ENCODE measurements around the gene SPG11.
"Not testable (repeated sequence)": the region's sequence is repeated elsewhere in the genome, so short reads cannot be mapped to it uniquely, and the experiment has no call there.

Gene SPG11, protein sequence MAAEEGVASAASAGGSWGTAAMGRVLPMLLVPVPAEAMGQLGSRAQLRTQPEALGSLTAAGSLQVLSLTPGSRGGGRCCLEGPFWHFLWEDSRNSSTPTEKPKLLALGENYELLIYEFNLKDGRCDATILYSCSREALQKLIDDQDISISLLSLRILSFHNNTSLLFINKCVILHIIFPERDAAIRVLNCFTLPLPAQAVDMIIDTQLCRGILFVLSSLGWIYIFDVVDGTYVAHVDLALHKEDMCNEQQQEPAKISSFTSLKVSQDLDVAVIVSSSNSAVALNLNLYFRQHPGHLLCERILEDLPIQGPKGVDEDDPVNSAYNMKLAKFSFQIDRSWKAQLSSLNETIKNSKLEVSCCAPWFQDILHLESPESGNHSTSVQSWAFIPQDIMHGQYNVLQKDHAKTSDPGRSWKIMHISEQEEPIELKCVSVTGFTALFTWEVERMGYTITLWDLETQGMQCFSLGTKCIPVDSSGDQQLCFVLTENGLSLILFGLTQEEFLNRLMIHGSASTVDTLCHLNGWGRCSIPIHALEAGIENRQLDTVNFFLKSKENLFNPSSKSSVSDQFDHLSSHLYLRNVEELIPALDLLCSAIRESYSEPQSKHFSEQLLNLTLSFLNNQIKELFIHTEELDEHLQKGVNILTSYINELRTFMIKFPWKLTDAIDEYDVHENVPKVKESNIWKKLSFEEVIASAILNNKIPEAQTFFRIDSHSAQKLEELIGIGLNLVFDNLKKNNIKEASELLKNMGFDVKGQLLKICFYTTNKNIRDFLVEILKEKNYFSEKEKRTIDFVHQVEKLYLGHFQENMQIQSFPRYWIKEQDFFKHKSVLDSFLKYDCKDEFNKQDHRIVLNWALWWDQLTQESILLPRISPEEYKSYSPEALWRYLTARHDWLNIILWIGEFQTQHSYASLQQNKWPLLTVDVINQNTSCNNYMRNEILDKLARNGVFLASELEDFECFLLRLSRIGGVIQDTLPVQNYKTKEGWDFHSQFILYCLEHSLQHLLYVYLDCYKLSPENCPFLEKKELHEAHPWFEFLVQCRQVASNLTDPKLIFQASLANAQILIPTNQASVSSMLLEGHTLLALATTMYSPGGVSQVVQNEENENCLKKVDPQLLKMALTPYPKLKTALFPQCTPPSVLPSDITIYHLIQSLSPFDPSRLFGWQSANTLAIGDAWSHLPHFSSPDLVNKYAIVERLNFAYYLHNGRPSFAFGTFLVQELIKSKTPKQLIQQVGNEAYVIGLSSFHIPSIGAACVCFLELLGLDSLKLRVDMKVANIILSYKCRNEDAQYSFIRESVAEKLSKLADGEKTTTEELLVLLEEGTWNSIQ (N-terminal part only)

DNA sequence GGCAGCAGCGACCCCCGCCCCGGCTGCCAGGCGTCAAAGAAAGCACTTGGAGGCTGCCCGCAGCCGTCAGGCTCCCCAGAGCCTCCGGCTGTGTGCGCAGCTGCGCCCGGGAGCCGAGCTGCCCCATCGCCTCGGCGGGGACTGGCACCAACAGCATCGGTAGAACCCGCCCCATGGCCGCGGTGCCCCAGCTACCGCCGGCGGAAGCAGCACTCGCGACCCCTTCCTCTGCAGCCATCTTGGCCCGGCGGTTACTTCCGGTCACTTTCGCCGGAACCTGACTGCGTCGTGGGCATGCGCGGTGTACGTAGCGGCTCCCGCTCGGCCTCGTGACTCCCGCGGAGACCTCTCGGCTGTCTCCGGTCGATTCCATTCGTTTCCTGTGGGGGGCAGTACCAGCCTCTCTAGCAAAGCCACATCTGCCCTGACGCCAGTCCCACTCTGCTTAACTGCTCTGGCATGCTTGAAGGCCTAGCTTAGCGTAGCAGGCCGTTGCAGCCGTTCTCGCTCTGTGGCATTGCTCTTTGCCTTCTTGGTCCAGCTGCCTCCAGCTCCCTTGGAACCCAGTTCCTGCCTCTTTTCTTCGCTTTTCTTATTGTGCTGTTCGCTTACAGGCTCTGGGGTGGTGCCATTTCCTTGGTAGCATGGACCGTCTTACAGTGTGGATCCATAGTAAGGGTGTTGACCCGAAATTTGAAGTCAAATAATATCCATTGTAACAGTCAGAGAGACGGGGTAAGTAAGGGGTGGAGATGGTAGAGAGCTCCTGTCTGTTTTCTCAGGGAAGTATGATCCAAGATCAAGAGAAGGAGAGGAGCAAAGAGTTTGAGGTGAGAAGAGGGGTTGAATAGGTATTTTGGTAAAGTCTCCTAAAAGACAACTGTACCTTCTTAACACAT lies at the start of gene SPG11:
TSS of gene SPG11 (minus strand) at position 253 of the 899 bp plus-strand sequence. CDS start at position 238, 15 bp downstream.
- peak; percentile 95 for DNase-seq

GRCh38 chr15:44712346-44713005 lies 49.0 kb upstream of the SPG11 start:
- peak; percentile 53 for DNase-seq

- no peak for DNase-seq
These were observed 48.4 kb upstream of the SPG11 start for GRCh38 chr15:44711743-44712345.

- DNase-seq = peak; percentile 86
These were observed 47.8 kb upstream of the SPG11 start, which contains the start of the genes B2M and PATL2 for GRCh38 chr15:44711096-44711742. Gene B2M, plus strand, starts transcription at chr15:44711517. Its CDS starts 30 bp downstream, at chr15:44711547. Gene PATL2, minus strand, starts transcription at chr15:44711323. Its CDS starts 34,833 bp downstream, at chr15:44676490.

DNA sequence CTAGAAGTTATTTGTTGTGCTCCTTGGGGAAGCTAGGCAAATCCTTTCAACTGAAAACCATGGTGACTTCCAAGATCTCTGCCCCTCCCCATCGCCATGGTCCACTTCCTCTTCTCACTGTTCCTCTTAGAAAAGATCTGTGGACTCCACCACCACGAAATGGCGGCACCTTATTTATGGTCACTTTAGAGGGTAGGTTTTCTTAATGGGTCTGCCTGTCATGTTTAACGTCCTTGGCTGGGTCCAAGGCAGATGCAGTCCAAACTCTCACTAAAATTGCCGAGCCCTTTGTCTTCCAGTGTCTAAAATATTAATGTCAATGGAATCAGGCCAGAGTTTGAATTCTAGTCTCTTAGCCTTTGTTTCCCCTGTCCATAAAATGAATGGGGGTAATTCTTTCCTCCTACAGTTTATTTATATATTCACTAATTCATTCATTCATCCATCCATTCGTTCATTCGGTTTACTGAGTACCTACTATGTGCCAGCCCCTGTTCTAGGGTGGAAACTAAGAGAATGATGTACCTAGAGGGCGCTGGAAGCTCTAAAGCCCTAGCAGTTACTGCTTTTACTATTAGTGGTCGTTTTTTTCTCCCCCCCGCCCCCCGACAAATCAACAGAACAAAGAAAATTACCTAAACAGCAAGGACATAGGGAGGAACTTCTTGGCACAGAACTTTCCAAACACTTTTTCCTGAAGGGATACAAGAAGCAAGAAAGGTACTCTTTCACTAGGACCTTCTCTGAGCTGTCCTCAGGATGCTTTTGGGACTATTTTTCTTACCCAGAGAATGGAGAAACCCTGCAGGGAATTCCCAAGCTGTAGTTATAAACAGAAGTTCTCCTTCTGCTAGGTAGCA lies 47.0 kb upstream of the SPG11 start:
- no peak for DNase-seq

DNA sequence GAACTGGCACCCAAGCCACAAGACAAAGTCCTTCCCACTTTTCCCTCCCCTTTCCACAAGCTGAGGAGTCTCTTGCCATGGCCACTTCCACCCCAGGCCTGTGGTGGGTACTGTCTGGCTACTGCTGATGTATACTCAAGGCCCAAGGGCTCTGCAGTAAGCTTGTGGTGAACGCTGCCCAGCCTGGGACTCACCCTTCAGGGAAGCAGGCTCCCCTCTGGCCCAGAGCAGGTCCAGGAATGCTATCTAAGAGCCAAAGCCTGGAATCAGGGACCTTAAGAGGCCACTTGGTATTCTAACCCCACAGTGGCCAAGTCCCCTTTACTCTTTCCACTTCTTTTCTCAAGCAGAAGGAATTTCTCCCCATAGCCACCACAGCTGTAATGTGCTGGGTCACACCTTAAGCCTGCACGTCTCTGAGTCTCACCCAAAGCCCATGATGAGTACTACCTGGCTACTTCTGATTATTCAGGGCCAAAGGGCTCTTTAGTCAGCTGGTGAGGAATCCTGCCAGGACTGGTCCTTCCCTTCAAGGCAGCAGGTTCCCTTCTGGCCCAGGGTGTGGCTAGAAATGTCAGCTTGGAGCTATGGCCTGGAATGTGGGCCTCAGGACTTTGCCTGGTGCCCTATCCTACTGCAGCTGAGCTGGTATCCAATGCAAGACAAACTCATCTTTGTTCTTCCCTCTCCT lies 43.6 kb upstream of the SPG11 start:
- DNase-seq = no peak

DNA sequence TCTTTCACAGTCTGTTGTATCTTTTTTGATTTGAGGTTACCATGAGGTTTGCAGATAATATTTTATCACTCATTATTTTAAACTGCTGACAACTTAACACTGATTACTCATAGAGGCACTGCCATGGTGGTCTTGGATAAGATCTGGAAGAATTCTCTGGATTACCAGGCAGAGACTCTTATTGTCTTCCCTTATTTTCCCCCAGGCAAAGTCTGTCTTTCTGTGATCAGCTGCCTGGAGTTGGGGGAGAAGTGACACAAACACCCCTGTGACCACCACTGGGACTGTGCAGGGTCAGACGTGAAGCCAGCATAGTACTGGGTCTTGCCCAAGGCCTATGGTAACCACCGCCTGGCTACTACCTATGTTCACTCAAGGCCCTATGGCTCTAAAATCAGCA lies 42.9 kb upstream of the SPG11 start:
- no peak for DNase-seq

- no peak for DNase-seq
These were observed 42.5 kb upstream of the SPG11 start for GRCh38 chr15:44705986-44706385.

GRCh38 chr15:44700676-44701075 lies 37.2 kb upstream of the SPG11 start:
- DNase-seq = not testable (repeated sequence)

GRCh38 chr15:44698641-44699040 lies 35.2 kb upstream of the SPG11 start:
- DNase-seq = no peak

GRCh38 chr15:44697014-44697413 lies 33.6 kb upstream of the SPG11 start:
- no peak for DNase-seq

DNA sequence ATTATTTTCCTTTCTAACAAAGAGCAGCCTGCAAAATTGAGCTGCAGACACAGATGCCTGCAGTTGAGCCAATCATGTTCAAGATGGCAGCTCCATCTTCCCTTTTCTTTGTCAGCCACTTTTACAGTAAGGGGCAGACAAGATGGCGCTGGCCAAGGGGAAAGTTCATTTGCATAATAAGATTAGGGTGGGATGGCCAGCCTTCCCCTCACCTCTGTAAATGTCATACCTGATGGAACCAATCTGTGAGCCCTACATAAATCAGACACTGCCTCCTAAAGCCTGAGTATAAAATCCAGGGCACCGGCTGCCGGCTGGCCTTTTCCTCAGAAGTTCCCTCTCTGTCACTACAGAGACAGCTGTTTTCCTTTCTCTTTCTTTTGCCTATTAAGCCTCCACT lies 31.8 kb upstream of the SPG11 start:
- no peak for DNase-seq

DNA sequence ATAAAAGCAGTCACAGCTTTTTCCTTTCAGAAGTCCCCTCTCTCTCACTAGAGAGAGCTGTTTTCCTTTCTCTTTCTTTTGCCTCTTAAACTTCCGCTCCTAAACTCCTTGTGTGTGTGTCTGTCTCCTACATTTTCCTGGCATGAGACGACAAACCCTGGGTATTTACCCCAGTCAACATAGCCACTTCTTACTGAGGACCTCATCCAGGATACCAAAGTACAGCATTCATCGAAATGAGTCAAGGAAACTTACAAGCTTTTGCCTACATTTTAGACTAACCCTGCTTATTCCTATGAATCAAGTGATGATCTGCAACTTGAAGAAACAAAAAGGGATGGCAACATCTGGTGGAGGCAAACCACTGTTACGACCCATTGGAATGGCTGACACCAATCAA lies 31.0 kb upstream of the SPG11 start:
- no peak for DNase-seq

GRCh38 chr15:44692659-44693058 lies 29.2 kb upstream of the SPG11 start:
- DNase-seq = no peak

GRCh38 chr15:44690245-44690644 lies 26.8 kb upstream of the SPG11 start:
- DNase-seq = not testable (repeated sequence)

DNA sequence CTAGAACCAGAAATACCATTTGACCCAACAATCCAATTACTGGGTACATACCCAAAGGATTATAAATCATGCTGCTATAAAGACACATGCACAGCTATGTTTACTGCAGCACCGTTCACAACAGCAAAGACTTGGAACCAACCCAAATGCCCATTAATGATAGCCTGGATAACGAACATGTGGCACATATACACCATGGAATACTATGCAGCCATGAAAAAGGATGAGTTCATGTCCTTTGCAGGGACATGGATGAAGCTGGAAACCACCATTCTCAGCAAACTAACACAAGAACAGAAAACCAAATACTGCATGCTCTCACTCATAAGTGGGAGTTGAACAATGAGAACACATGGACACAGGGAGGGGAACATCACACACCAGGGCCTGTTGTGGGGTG lies 25.9 kb upstream of the SPG11 start:
- DNase-seq = not testable (repeated sequence)

- DNase-seq = peak; percentile 5
These were observed 19.6 kb upstream of the SPG11 start for GRCh38 chr15:44682809-44683682.

Measured in SHP77 treated with DMSO at 0.1 percent for 48 hours (cell line).